Esophagus muscularis mucosa (tissue), 4 donors: ENCODE data around the gene MKRN2. TPM values are rescaled to one million over a fixed set of nuclear protein-coding genes. Genes with fewer than 3 reads are reported as not detected.

Experiments used
- DNase-seq: peaks from one replicate; pipeline ENCODE4 v3.0.0-alpha.2; 2017; ENCODE audit errors: extremely low spot score
- H3K27ac ChIP-seq, 4 donors: fragments of 200-600 bp; sonication (generic); replicated peaks in 1 of 4; 1 replicate in 3 of 4; 2 replicates in 1 of 4; pipeline ENCODE4 v1.5.1; 2016 to 2019; ENCODE audit warnings: mild to moderate bottlenecking in 1 of 4
- H3K27me3 ChIP-seq, 4 donors: fragments of 200-600 bp; sonication (generic); one replicate each; pipeline versions ENCODE4 v1.5.1 to v1.6.0; 2016 to 2019
- H3K36me3 ChIP-seq, 4 donors: fragments of 200-600 bp; sonication (generic); one replicate each; pipeline ENCODE4 v1.5.1; 2016 to 2019
- H3K4me1 ChIP-seq, 4 donors: fragments of 200-600 bp; sonication (generic); one replicate each; pipeline ENCODE4 v1.5.1; 2016 to 2019
- H3K4me3 ChIP-seq, 4 donors: fragments of 200-600 bp; sonication (generic); 1 replicate in 2 of 4; 2 replicates in 2 of 4; pipeline ENCODE4 v1.5.1; 2016 to 2019; ENCODE audit warnings: mild to moderate bottlenecking in 4 of 4, moderate library complexity in 1 of 4
- H3K9me3 ChIP-seq, 4 donors: fragments of 200-600 bp; sonication (generic); 1 replicate in 3 of 4; 2 replicates in 1 of 4; pipeline ENCODE4 v1.5.1; 2016 to 2019
- EP300 ChIP-seq: sonication (generic); formaldehyde crosslinking; IDR thresholded peaks from one replicate; pipeline ENCODE4 v1.6.1; 2017; ENCODE audit warnings: antibody characterized with exemption
- POLR2A ChIP-seq: fragments of 450-650 bp; IDR thresholded peaks from one replicate; pipeline ENCODE4 v1.6.1; 2017; ENCODE audit warnings: antibody characterized with exemption, moderate library complexity, mild to moderate bottlenecking, low read depth
- POLR2AphosphoS5 ChIP-seq, 2 donors: sonication (generic); formaldehyde crosslinking; IDR thresholded peaks; one replicate each; pipeline ENCODE4 v1.6.1; 2017; ENCODE audit warnings: antibody characterized with exemption in 2 of 2
- WGBS: methylation state at CpG from one replicate; pipeline ENCODE4 v1.1.5; 2018; 5-methylcytosine and 5-hydroxymethylcytosine counted together
- intact Hi-C: fragments of 100-400 bp; cut with DNase I; formaldehyde crosslinking; loops from one replicate; pipeline ENCODE4 v1.15.1; 2023
- total RNA-seq, 4 donors: library from RNA; depleted of rRNA; stranded (reverse); fragments of >200 nt; gene quantifications; one replicate each; pipeline versions ENCODE4 v1.1.0 to v1.2.1, GENCODE V29; 2016
- TF ChIP-seq, protein P1 (sequence below), 3 experiments: fragments of 200-600 bp in 2 of 3; fragments of 450-650 bp in 1 of 3; sonication (generic) in 2 of 3; IDR thresholded peaks; one replicate each; pipeline ENCODE4 v1.5.1; 2017 to 2019; ENCODE audit warnings: antibody characterized with exemption in 3 of 3, mild to moderate bottlenecking in 2 of 3, moderate library complexity in 1 of 3

MKRN2 gene
- total RNA-seq, 4 donors from 2014 or later: 29.5 to 55.1 (median 38.0) TPM

GRCh38 chr3:12559520-12559919 lies 2.6 kb downstream of the MKRN2 start:
- peaks cover 53 to 68% (median 66%) of the 10 kb centered on the region in 4 donors for H3K4me1 ChIP-seq
- DNase-seq: no peak
- no peak overlapping the region for H3K4me3 ChIP-seq
- no peak overlapping the region for H3K27ac ChIP-seq
- intact Hi-C loops: loop anchor here (5.0 to 10.0 kb wide), 2 partner anchors 163 to 425 kb away; no protein-coding TSS in a partner anchor
- no peaks in the 10 kb centered on the region for H3K9me3 ChIP-seq
- H3K36me3 ChIP-seq: no peaks in the 10 kb centered on the region
- H3K27me3 ChIP-seq: peaks cover 0 to 5% (median under 1%) of the 10 kb centered on the region in 4 donors
- WGBS: 77% methylated on average over 3 of the region's 3 CpGs
- TF ChIP-seq POLR2AphosphoS5 (IDR thresholded peaks at IDR 0.05) (no peak), POLR2A (no peak), EP300 (no peak)
- TF ChIP-seq, protein P1, sequence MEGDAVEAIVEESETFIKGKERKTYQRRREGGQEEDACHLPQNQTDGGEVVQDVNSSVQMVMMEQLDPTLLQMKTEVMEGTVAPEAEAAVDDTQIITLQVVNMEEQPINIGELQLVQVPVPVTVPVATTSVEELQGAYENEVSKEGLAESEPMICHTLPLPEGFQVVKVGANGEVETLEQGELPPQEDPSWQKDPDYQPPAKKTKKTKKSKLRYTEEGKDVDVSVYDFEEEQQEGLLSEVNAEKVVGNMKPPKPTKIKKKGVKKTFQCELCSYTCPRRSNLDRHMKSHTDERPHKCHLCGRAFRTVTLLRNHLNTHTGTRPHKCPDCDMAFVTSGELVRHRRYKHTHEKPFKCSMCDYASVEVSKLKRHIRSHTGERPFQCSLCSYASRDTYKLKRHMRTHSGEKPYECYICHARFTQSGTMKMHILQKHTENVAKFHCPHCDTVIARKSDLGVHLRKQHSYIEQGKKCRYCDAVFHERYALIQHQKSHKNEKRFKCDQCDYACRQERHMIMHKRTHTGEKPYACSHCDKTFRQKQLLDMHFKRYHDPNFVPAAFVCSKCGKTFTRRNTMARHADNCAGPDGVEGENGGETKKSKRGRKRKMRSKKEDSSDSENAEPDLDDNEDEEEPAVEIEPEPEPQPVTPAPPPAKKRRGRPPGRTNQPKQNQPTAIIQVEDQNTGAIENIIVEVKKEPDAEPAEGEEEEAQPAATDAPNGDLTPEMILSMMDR (IDR thresholded peaks at IDR 0.05): no peak

- no peaks in the 10 kb centered on the region for H3K9me3 ChIP-seq
- no peak for TF ChIP-seq POLR2AphosphoS5 (IDR thresholded peaks at IDR 0.05)
- TF ChIP-seq EP300: no peak
- TF ChIP-seq POLR2A: no peak
- TF ChIP-seq, protein P1 (IDR thresholded peaks at IDR 0.05): no peak
- intact Hi-C loops: no loop called here
- H3K4me1 ChIP-seq: peaks cover 53 to 72% (median 68%) of the 10 kb centered on the region in 4 donors
- H3K4me3 ChIP-seq: no peak overlapping the region
- no peaks in the 10 kb centered on the region for H3K36me3 ChIP-seq
- 78% methylated on average over 5 of the region's 5 CpGs for WGBS
- H3K27ac ChIP-seq: no peak overlapping the region
- no peaks in the 10 kb centered on the region for H3K27me3 ChIP-seq
- no peak for DNase-seq
Observed at GRCh38 chr3:12560505-12561190, 3.8 kb downstream of the MKRN2 start.

- no peak overlapping the region for H3K27ac ChIP-seq
- DNase-seq: no peak
Observed at GRCh38 chr3:12561397-12561796, 4.5 kb downstream of the MKRN2 start.

GRCh38 chr3:12562451-12562850 lies 5.6 kb downstream of the MKRN2 start:
- TF ChIP-seq POLR2AphosphoS5 (IDR thresholded peaks at IDR 0.05): no peak
- no peak for TF ChIP-seq EP300
- no peak for TF ChIP-seq POLR2A
- TF ChIP-seq, protein P1 (IDR thresholded peaks at IDR 0.05): no peak
- peaks cover 0 to 7% (median 2%) of the 10 kb centered on the region in 4 donors for H3K9me3 ChIP-seq
- H3K4me1 ChIP-seq: peaks cover 46 to 64% (median 60%) of the 10 kb centered on the region in 4 donors
- WGBS: 88% methylated on average over 1 of the region's 1 CpG
- no peaks in the 10 kb centered on the region for H3K36me3 ChIP-seq
- H3K4me3 ChIP-seq: no peak overlapping the region
- H3K27me3 ChIP-seq: no peaks in the 10 kb centered on the region
- intact Hi-C loops: no loop called here
- peak overlapping the region in 1 of 4 donors; percentile 3 for H3K27ac ChIP-seq
- no peak for DNase-seq

More at GRCh38 chr3:12561397-12561796, 4.5 kb downstream of the MKRN2 start:
- no peak overlapping the region for H3K4me3 ChIP-seq
- no peak for TF ChIP-seq EP300
- TF ChIP-seq, protein P1 (IDR thresholded peaks at IDR 0.05): no peak
- TF ChIP-seq POLR2AphosphoS5 (IDR thresholded peaks at IDR 0.05): no peak
- TF ChIP-seq POLR2A: no peak
- no peaks in the 10 kb centered on the region for H3K27me3 ChIP-seq
- no peaks in the 10 kb centered on the region for H3K36me3 ChIP-seq
- intact Hi-C loops: no loop called here
- peaks cover 0 to 2% (median under 1%) of the 10 kb centered on the region in 4 donors for H3K9me3 ChIP-seq
- peaks cover 46 to 65% (median 61%) of the 10 kb centered on the region in 4 donors for H3K4me1 ChIP-seq
- WGBS: 92% methylated on average over 2 of the region's 2 CpGs
